ENCODE data around the gene TMEM37.
A peak's percentile ranks its signal among the peaks of the same experiment; 100 is the strongest.

The TMEM37 gene

GRCh38 chr2:119448427-119449141, 16.9 kb downstream of the TMEM37 start:
- no peak for FAIRE-seq
- no peak for DNase-seq (ENCODE audit: extremely low spot score, insufficient read length, low read depth)

DNA sequence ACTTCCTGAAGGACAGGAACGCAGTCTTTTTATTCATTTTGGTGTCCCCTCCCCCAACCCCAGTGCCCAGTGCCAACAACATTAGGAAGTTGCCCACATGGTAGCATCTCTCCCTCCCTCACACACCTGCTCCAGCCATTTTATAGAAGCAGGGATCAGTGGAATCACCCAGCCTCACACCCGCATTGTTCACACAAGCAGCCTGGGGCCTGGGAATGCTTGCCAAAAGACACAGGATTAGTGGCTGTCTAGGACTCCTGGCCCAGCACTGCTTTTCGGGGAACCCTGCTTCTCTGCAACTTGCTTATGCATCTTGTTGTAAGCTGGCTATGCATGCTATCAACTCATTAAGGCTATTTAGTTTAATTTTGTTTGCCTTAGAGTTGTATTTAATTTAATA, 17.9 kb downstream of the TMEM37 start:
- FAIRE-seq (no peak), DNase-seq (ENCODE audit: extremely low spot score, insufficient read length, low read depth) (no peak)

DNA sequence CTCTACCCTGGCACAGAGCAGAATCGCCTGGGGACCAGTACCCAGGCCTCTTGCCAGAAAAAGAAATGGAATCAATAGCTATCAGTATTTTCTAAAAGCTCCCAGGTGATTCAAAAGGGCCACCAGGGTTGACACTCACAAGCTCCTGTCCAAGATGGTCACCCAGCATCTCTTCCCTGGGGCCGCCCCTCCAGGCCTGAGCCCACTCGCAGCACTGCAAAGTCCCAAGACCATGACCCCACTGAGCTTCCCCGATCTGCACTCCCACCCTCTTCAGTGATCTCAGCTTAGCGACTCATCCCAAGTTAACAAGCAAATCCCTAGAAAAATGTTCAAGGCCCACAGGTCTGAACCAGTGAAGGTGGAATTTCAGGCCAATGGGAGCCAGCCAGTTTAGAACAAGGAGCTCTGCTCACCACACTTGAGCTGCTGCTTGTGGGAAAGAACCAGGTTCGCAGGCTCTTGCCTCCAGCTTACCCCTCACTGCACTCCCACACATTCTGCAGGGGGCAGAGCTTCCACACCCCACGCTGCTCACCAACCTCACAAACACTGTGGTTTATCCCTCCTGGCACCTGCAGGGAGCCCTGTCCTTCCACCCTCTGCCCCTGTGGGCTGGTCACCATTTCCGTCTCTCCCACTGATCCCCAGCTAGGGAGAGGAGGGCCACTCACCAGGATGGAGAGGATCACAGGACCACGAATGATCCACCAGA, 19.8 kb downstream of the TMEM37 start:
- no peak for FAIRE-seq
- no peak for DNase-seq (ENCODE audit: extremely low spot score, insufficient read length, low read depth)

GRCh38 chr2:119453972-119454593, 22.4 kb downstream of the TMEM37 start:
- DNase-seq (ENCODE audit: extremely low spot score, insufficient read length, low read depth), result no peak
- FAIRE-seq, result no peak

- DNase-seq (ENCODE audit: extremely low spot score, insufficient read length, low read depth) (no peak), FAIRE-seq (no peak)
Observed at GRCh38 chr2:119455066-119455718, 23.5 kb downstream of the TMEM37 start.

DNA sequence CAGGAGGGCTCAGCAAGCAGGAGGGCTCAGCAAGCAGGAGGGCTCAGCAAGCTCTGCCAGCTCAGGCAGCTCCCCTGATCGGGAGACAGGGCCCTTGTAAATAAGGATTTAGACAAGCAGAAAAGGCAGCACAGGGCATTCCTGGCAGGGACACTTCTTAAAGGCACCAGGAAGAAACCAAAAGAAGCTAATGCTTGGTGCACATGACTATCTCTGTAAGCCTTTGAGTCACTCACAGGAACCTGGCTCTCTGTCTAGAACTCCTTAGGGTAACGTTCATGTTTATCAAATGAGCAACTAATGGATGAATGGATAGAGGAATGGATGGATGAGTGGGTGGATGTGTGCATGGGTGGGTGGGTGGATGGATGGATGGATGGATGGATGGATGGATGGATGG, 28.4 kb downstream of the TMEM37 start:
- DNase-seq (ENCODE audit: extremely low spot score, insufficient read length, low read depth), result no peak
- no peak for FAIRE-seq

DNA sequence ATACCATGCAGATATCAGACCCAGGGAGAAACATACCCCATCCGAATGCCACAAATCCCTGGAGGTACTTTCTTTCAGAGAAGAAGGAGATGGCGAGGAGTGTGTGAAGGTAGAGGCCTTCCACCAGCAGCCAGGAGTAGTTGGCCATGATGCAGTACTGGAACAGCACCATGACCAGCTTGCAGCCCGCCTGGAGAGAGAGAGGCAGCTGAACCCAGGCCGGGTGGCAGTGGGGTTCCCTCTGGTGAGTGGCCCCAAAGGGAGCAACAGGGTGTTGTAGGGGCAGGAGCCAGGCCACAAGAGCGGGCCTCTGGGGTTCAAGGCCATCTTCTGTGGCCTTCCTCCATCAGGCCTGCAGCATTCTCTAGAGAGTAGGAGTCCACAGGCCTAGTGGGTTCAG, 30.2 kb downstream of the TMEM37 start:
- DNase-seq (ENCODE audit: extremely low spot score, insufficient read length, low read depth) (no peak), FAIRE-seq (no peak)

- DNase-seq (ENCODE audit: extremely low spot score, insufficient read length, low read depth) (no peak), FAIRE-seq (no peak)
Observed at GRCh38 chr2:119462574-119462973, 30.9 kb downstream of the TMEM37 start.

DNA sequence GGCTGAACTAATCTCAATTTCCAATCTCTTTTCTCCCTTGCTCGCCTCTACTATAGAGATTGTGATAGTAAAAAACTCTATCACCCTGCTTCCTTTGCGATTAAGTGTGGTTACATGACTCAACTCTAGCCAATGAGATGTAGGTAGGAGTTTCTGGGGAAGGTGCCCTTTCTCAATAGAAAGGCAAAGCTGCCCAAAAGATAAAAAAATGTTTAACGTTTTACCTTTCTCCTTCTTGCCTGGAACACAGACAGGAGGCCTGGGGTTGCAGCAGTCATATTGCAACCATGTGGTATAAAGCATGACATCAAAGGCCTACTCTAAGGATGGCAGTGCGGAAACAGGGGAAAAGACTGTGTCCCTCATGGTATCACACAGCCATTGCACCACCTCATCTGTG, 31.5 kb downstream of the TMEM37 start:
- no peak for DNase-seq (ENCODE audit: extremely low spot score, insufficient read length, low read depth)
- FAIRE-seq, result no peak

GRCh38 chr2:119463990-119464389, 32.3 kb downstream of the TMEM37 start:
- FAIRE-seq (no peak), DNase-seq (ENCODE audit: extremely low spot score, insufficient read length, low read depth) (no peak)

DNA sequence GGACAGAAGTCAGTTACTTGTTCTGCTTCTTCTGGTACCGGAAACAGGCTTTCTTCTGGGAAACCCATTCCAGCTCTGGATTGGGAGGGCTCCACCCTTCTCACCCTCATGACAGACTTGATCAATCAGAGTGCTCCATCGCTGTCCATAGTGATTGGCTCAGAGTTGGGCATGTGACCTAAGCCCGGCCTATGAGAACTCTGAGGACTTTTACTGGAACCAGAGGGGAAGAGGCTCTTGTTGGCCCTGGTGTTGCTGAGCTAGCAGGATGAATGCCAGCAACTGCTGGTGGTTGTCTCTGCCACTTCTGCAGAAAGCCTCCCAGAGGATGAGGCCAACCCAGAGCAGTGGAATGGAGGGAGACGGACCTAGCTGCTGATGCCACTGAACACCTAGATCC, 33.3 kb downstream of the TMEM37 start:
- no peak for FAIRE-seq

GRCh38 chr2:119465687-119466086, 34.0 kb downstream of the TMEM37 start:
- FAIRE-seq (no peak), DNase-seq (ENCODE audit: extremely low spot score, insufficient read length, low read depth) (no peak)

More for the DNA sequence above, 33.3 kb downstream of the TMEM37 start:
- DNase-seq (ENCODE audit: extremely low spot score, insufficient read length, low read depth), result no peak

DNA sequence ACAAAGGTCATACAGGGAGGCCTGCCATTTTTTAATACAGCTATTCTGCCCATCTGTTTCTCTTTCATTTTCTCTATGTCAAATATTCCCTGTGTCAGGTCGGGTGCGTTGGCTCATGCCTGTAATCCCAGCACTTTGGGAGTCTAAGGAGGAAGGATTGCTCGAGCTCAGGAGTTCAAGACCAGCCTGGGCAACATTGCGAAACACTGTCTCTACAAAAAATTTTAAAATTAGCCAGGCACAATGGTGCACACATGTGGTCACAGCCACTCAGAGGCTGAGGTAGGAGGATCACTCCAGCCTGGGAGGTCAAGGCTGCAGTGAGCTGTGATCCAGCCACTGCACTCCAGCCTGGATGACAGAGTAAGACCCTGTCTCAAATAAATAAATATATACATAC, 34.7 kb downstream of the TMEM37 start:
- DNase-seq (ENCODE audit: extremely low spot score, insufficient read length, low read depth) (no peak), FAIRE-seq (no peak)

DNA sequence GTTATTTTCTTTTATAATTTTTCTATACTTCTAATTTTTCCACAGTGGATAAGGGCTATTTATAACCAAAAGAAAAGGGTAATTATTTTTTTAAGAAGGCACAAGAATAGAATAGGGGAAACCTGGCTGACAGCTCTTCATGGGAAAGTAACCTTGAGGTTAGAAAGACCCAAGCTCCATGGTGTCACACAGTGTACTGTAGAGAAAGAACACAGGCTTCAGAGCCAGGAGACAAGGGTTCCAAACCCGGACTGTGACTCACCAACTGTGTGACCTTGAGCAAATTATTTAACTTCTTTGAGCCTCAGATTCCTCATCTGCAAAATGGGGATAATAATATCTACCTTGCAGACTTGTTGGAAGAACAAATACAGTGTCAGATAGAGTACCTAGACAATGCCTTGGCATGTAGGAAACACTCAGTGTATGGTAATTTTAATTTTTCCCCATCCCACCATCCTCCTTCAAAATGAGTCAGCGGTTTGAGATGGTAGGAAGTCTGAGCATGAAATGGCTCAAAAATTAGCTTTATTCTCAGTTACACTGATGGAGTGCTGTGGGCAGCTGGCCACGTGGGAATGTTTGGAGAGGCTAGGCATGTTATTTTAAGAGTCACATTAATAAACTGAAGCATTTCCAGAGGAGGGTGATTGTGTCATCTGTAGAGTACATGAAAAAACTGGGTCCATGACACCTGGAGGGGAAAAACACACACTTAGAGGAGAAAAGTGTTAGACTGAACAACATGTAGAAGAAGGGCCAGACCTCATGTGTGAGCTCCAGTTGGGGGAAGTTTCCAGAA, 36.7 kb downstream of the TMEM37 start:
- peak; percentile 45 for FAIRE-seq

GRCh38 chr2:119469131-119469530, 37.5 kb downstream of the TMEM37 start:
- FAIRE-seq, result no peak
- DNase-seq (ENCODE audit: extremely low spot score, insufficient read length, low read depth), result no peak

More for the DNA sequence above, 36.7 kb downstream of the TMEM37 start:
- DNase-seq (ENCODE audit: extremely low spot score, insufficient read length, low read depth), result no peak

DNA sequence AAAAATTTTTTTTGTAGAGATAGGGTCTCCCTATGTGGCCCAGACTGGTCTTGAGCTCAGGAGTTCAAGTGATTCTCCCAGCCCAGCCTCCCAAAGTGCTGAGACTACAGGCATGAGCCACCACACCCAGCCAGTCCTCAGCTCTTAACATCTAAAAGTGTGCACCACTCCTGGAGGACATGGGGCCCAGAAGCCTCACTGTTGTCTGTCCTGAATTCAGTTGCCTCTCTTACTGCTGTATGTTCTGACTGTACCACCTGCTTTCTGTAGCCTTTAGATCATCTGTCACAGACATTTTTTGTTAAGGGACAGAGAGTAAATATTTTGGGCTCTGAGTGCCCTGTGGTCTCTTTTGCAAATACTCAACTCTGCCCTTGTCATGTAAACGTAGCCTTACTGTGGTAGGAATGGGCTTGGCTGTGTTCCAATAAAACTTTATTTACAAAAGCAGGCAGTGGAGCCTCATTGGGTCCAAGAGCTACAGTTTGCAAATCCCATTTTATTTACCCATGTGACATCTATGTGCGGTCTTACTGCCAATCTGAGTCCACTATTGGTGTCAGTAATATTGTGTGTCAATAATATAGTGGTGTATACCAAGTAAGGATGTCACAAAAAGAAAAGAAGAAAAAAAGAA, 38.1 kb downstream of the TMEM37 start:
- FAIRE-seq, result no peak
- no peak for DNase-seq (ENCODE audit: extremely low spot score, insufficient read length, low read depth)

DNA sequence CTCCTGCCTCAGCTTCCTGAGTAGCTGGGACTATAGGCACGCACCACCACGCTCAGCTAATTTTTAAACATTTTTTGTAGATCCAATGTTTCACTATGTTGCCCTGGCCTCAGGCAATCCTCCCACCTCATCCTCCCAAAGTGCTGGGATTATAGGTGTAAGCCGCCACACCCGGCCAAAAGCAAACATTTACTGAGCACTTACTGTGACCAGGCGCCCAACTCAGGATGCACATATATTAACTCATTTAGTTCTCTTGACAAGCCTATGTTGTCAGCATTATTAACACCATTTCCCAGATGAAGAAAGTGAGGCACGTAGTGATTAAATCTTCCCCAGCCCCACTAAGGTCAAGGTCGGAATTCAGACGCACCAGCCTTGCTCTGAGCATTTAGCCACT, 41.1 kb downstream of the TMEM37 start:
- no peak for DNase-seq (ENCODE audit: extremely low spot score, insufficient read length, low read depth)

DNA sequence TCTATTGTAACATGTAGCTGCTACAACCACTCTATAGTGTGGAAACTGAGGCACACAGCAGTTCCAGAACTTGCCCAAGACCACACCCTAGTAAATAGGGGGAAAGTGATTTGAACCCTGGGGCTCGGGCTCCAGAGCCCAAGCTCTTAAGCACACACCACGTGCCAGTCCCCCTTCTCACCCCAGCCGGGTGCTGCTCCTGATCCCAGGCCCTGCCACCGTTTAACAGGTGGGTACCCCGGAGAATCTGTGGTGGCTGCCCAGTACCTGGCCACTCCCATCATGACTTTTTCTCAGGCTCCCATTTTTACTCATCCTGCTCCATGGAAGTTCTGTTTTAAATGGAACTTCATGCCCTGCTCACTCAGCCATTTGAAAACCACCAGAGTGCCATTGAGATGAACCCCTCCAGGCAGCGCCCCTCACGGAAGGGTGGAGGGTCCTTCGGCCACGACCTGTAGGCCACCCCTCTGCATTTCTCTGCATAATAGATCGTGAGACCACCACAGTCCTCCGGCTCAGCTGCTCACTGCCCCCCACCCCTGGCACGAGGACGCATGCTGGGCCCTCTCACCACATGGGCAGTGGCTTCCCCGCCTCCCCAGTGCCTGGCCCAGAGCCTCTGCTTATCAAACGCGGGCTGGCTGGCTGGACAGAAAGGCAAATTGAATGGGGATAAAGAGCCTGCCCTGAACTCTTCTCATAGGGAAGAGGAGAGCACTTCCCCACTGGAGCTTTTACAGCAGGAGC, 42.1 kb downstream of the TMEM37 start:
- DNase-seq (ENCODE audit: extremely low spot score, insufficient read length, low read depth) (no peak), FAIRE-seq (no peak)

More for the DNA sequence above, 41.1 kb downstream of the TMEM37 start:
- FAIRE-seq, result no peak
